CD4-positive, alpha-beta T cell treated with Interleukin-10 for 1 hour (primary cell): ENCODE measurements around the gene NRM.
"Not testable (repeated sequence)": the region's sequence is repeated elsewhere in the genome, so short reads cannot be mapped to it uniquely, and the experiment has no call there.

Experiments used
- DNase-seq: peaks from one replicate; pipeline ENCODE4 v3.0.0-alpha.2; 2020

The NRM gene

DNA sequence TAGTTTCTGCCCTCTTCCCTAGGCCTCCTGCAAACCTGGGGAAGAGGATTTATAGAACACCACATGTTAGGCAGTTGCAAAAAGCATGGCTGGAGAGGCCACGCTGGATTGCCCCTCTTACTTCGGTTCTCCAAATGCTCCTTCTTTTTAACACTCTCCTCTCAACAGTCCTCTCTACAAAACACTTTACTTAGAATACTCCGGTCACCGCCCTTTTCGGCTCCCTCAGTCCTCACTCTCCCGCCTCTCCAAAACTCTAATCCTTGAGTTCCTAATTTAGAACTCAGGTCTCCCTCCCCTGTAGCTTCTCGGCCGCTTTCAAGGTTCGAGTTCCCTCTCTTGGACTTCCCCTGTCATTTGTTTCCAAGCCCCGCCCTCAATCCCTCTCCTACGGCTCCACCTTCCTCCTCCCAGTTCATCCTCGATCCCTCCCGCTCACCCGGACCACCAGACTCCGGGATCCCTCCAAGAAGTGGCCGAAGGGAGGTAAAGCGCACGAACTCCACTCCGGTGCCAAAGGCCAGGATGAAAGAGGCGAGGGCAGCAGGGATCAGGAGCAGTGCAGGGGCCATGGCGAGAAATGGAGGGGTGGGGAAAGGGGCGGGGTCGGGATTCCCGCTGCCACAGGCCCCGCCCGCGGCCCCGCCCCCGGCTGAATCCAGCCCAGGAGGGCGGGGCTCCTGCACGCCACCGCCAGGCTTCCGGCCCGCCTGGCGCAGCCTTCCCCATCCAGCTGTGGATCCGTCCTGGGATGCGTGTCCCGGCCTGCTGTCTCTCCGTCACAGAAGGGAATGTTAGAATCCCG, at the start of gene NRM:
TSS of gene NRM (minus strand) at position 582 of the 805 bp plus-strand sequence. CDS start at position 572, 10 bp downstream.
- DNase-seq, result peak; percentile 71

- no peak for DNase-seq
Observed at GRCh38 chr6:30740540-30740870, 49.7 kb upstream of the NRM start.

DNA sequence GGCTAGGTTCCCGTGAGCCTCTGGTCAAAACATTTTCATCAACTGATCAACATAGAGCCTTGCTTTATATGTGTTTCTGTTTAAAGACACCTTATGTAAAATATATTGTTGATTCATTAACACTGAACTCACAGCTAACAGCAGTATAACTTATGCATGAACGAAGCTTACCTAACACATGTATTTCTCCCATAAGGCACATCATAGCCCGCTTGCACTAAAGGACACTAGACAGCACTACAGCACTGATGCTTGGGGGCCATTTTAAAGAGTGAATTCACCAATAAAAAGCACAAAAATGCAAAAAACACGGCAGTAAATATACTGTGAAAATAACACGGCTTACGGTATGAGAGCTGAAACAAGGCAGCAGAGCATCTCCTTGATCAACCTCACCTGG, 47.7 kb upstream of the NRM start:
- no peak for DNase-seq

GRCh38 chr6:30735668-30736314, 45.0 kb upstream of the NRM start:
- DNase-seq, result no peak

DNA sequence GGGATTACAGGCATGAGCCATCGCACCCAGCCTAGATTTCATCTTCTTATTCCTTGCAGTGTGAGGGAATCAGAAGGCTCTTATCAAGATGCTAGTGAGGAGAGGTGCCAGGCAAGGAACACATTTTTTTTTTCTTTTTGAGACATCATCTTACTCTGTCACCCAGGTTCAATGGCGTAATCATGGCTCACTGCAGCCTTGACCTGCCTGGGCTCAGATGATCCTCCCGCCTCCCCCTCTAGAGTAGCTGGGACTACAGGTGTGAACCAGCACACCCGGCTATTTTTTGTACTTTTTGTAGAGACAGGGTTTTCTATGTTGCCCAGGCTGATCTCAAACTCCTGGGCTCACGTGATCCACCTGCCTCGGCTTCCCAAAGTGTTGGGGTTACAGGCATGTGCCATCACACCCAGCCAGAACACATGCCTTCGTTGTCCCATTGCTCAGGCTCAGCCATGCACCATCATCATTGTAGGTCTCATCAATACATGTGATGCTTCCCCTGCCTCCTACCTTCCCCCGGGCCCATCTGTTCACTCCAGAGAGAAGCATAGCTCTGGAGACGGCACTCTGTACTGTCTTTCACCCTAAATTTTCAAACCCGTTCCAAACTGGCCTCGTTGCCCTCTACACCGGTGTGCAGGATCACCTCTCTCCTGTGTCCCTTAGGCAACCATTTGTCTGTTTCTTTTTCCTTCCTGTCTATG, 41.6 kb upstream of the NRM start:
- no peak for DNase-seq

- peak; percentile 88 for DNase-seq
Observed at GRCh38 chr6:30730601-30731435, 40.0 kb upstream of the NRM start.

GRCh38 chr6:30727920-30728553, 37.3 kb upstream of the NRM start:
- DNase-seq, result no peak

DNA sequence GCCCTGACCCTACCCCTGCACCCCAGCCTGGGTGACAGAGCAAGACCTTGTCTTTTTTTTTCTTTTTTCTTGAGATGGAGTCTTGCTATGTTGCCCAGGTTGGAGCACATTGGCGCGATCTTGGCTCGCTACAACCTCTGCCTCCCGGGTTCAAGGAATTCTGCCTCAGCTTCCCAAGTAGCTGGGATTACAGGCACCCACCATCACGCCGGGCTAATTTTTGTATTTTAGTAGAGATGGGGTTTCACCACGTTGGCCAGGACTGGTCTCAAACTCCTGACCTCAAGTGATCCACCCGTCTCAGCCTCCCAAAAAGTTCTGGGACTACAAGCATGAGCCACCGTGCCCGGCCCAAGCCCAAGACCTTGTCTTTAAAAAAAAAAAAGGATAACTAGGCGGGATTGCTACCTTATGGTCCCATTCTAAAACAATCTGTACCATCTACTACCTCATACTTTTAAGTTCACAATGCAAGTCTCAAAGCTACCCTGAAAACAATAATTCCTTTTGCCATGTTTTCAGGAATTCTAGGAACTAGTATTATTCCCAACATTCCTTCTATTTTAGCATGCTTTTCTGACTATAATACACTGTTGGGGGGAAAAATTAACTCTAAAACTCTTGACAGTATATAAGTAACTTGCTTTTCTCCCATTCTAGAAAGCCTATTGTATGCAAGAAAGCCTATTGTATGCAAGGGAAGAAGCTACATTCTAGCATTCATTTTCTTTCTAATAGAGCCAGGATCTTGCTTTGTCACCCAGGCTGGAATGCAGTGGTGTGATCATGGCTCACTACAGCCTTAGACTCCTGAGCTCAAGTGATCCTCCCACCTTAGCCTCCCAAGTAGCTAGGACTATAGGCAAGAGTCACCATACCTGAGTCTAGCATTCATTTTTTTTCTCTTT, 36.0 kb upstream of the NRM start:
- no peak for DNase-seq

DNA sequence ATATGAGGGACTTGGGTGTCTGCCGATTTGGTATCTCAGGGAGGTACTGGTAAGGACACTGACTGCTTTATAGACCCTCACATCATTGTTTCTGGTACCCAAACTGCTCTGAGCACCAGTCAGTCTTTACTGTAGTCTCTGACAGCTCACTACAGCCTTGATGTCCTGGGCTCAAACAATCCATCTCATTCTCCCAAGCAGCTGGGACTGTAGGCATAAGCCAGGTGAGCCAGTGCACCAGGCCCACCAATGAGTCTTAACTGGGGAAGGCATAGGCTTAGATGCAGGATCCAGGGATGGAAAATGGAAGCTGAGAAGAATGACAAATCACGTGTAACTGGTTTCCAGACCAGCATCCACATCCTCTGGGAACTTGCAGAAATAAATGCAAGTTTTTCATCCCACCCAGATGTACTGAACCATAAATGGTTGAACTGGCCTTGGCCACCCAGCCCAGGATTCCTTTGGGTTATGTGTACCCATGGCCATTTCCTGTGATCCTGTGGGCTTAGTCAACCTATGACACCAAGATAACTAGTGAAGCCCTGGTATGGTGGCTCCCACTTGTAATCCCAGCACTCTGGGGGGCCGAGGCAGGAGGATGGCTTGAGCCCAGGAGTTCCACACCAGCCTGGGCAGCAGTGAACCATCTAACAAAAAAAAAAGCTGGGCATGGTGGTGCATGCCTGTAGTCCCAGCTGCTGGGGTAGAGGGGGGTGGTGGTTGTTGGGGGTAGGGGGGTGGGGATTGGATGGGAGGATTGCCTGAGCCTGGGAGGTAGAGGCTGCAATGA, 35.1 kb upstream of the NRM start:
- no peak for DNase-seq

DNA sequence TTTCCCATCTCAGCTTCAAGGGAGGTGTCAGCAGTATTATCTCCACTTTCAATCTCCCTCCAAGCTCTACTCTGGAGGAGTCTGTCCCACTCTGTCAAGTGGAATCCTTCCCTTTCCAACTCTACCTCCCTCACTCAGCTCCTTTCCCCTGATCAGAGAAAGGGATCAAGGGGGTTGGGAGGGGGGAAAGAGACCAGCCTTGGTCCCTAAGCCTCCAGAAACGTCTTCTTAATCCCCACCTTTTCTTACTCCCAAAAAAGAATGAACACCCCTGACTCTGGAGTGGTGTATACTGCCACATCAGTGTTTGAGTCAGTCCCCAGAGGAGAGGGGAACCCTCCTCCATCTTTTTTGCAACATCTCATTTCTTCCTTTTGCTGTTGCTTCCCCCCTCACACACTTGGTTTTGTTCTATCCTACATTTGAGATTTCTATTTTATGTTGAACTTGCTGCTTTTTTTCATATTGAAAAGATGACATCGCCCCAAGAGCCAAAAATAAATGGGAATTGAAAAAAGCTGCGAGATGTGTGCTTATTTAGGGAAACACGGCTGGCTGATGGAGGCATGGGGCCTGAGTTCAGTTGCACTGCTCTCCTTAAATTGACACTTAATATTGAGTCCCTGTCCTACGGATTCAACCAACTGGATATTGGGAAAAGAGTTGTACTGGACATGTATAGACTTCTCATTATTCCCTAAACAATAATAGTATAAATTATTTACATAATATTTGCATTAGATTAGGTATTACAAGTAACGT, 34.3 kb upstream of the NRM start:
- DNase-seq, result no peak

DNA sequence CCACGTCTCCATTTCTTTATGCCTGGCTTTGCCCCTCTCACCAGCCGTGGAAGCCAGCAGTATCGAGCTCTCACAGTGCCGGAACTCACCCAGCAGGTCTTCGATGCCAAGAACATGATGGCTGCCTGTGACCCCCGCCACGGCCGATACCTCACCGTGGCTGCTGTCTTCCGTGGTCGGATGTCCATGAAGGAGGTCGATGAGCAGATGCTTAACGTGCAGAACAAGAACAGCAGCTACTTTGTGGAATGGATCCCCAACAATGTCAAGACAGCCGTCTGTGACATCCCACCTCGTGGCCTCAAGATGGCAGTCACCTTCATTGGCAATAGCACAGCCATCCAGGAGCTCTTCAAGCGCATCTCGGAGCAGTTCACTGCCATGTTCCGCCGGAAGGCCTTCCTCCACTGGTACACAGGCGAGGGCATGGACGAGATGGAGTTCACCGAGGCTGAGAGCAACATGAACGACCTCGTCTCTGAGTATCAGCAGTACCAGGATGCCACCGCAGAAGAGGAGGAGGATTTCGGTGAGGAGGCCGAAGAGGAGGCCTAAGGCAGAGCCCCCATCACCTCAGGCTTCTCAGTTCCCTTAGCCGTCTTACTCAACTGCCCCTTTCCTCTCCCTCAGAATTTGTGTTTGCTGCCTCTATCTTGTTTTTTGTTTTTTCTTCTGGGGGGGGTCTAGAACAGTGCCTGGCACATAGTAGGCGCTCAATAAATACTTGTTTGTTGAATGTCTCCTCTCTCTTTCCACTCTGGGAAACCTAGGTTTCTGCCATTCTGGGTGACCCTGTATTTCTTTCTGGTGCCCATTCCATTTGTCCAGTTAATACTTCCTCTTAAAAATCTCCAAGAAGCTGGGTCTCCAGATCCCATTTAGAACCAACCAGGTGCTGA, 33.3 kb upstream of the NRM start:
- DNase-seq, result not testable (repeated sequence)

DNA sequence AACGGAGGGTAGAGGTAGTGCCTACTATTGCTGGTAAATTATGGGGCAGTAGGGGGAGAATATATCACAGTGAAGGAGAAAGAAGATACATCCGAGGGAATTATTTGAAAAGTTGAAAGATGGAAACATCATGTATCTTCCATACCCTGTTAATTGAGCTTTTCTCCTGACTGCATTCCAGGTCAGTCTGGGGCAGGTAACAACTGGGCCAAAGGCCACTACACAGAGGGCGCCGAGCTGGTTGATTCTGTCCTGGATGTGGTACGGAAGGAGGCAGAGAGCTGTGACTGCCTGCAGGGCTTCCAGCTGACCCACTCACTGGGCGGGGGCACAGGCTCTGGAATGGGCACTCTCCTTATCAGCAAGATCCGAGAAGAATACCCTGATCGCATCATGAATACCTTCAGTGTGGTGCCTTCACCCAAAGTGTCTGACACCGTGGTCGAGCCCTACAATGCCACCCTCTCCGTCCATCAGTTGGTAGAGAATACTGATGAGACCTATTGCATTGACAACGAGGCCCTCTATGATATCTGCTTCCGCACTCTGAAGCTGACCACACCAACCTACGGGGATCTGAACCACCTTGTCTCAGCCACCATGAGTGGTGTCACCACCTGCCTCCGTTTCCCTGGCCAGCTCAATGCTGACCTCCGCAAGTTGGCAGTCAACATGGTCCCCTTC, 32.5 kb upstream of the NRM start:
- not testable (repeated sequence) for DNase-seq

DNA sequence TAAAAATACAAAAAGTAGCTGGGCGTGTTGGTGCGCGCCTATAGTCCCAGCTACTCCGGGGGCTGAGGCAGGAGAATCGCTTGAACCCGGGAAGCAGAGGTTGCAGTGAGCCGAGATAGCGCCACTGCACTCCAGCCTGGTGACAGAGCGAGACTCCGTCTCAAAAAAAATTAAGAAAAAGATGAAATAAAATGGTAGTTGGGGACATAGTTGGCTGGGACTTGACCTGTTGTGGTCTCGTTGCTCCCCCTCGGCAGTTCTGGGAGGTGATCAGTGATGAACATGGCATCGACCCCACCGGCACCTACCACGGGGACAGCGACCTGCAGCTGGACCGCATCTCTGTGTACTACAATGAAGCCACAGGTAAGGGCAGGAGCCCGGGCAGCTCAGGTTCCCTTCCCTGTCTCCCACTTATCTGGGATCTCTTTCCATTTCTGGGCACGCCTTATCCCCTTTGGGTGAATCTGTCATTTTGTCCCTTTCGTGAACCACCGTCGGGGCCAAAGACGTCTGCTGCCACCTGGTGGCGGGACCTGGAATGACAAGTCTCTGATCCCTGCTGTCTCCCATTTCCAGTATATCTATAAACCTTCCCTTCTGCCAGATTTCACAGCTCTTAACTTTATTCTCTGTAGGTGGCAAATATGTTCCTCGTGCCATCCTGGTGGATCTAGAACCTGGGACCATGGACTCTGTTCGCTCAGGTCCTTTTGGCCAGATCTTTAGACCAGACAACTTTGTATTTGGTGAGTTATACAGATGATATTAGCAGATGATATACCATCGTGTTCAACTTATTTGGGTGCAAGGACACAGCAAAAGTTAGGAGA, 31.7 kb upstream of the NRM start:
- peak; percentile 88 for DNase-seq

GRCh38 chr6:30722025-30722279, 31.2 kb upstream of the NRM start:
- DNase-seq, result not testable (repeated sequence)

GRCh38 chr6:30721198-30722024, 30.6 kb upstream of the NRM start:
- DNase-seq, result peak; percentile 96

GRCh38 chr6:30720738-30721197, 30.0 kb upstream of the NRM start:
- peak; percentile 57 for DNase-seq
